ENCODE measurements around the gene GFRA1. TPM values are rescaled to one million over a fixed set of nuclear protein-coding genes. Genes with fewer than 3 reads are reported as not detected.

GFRA1 gene
- total RNA-seq, 1 experiment from 2014 or later = not detected

- no peak for DNase-seq (ENCODE audit: low spot score)
- POLR2A ChIA-PET (ENCODE audit: low non-redundant PET) = no interaction called here
- Histone ChIP-seq H3K27ac (ENCODE audit: low read depth, low read length, poor library complexity, severe bottlenecking) (no peak overlapping the region), H3K36me3 (ENCODE audit: insufficient read depth, low read length, poor library complexity, severe bottlenecking) (no peaks in the 10 kb centered on the region), H3K4me1 (ENCODE audit: insufficient read depth, low read length, poor library complexity, severe bottlenecking) (no peaks in the 10 kb centered on the region), H3K9me3 (ENCODE audit: low read depth, low read length, poor library complexity, severe bottlenecking) (no peaks in the 10 kb centered on the region), H3K27me3 (replicated peaks; ENCODE audit: insufficient read depth, low read depth, low read length, poor library complexity) (peaks cover 83% of the 10 kb centered on the region), H3K4me3 (ENCODE audit: low read depth, low read length, poor library complexity, severe bottlenecking) (no peak overlapping the region)
- CTCF ChIA-PET = no interaction called here
- TF ChIP-seq EZH2 (IDR thresholded peaks at IDR 0.05; ENCODE audit: borderline replicate concordance, low read depth, low read length, poor library complexity, severe bottlenecking) = no peak
- no peak for TF ChIP-seq CTCF (conservative IDR thresholded peaks at IDR 0.05; ENCODE audit: low read depth, low read length)
- intact Hi-C loops (cut with micrococcal nuclease; ENCODE audit: unreplicated experiment) = no loop called here
- BruUV-seq (replicated peaks) = no TSS peak
These were observed 164.9 kb downstream of the GFRA1 start for GRCh38 chr10:116108095-116108494.

- POLR2A ChIA-PET (ENCODE audit: low non-redundant PET) = no interaction called here
- BruUV-seq (replicated peaks) = no TSS peak
- H3K4me1 ChIP-seq (ENCODE audit: insufficient read depth, low read length, poor library complexity, severe bottlenecking) = no peaks in the 10 kb centered on the region
- DNase-seq (ENCODE audit: low spot score) = no peak
- H3K9me3 ChIP-seq (ENCODE audit: low read depth, low read length, poor library complexity, severe bottlenecking) = no peaks in the 10 kb centered on the region
- H3K27me3 ChIP-seq (replicated peaks; ENCODE audit: insufficient read depth, low read depth, low read length, poor library complexity) = peaks cover 72% of the 10 kb centered on the region
- TF ChIP-seq EZH2 (IDR thresholded peaks at IDR 0.05; ENCODE audit: borderline replicate concordance, low read depth, low read length, poor library complexity, severe bottlenecking) = no peak
- no peak for TF ChIP-seq CTCF (conservative IDR thresholded peaks at IDR 0.05; ENCODE audit: low read depth, low read length)
- no peak overlapping the region for H3K4me3 ChIP-seq (ENCODE audit: low read depth, low read length, poor library complexity, severe bottlenecking)
- H3K36me3 ChIP-seq (ENCODE audit: insufficient read depth, low read length, poor library complexity, severe bottlenecking) = no peaks in the 10 kb centered on the region
- intact Hi-C loops (cut with micrococcal nuclease; ENCODE audit: unreplicated experiment) = no loop called here
- H3K27ac ChIP-seq (ENCODE audit: low read depth, low read length, poor library complexity, severe bottlenecking) = no peak overlapping the region
- CTCF ChIA-PET = no interaction called here
These were observed 166.4 kb downstream of the GFRA1 start for GRCh38 chr10:116106611-116107010.

GRCh38 chr10:116105264-116105663, 167.7 kb downstream of the GFRA1 start:
- no TSS peak for BruUV-seq (replicated peaks)
- H3K36me3 ChIP-seq (ENCODE audit: insufficient read depth, low read length, poor library complexity, severe bottlenecking) = no peaks in the 10 kb centered on the region
- H3K4me1 ChIP-seq (ENCODE audit: insufficient read depth, low read length, poor library complexity, severe bottlenecking) = no peaks in the 10 kb centered on the region
- no peak overlapping the region for H3K27ac ChIP-seq (ENCODE audit: low read depth, low read length, poor library complexity, severe bottlenecking)
- H3K4me3 ChIP-seq (ENCODE audit: low read depth, low read length, poor library complexity, severe bottlenecking) = no peak overlapping the region
- TF ChIP-seq EZH2 (IDR thresholded peaks at IDR 0.05; ENCODE audit: borderline replicate concordance, low read depth, low read length, poor library complexity, severe bottlenecking) = no peak
- ChIA-PET POLR2A (ENCODE audit: low non-redundant PET) (no interaction called here), CTCF (no interaction called here)
- H3K27me3 ChIP-seq (replicated peaks; ENCODE audit: insufficient read depth, low read depth, low read length, poor library complexity) = peaks cover 69% of the 10 kb centered on the region
- DNase-seq (ENCODE audit: low spot score) = no peak
- no peaks in the 10 kb centered on the region for H3K9me3 ChIP-seq (ENCODE audit: low read depth, low read length, poor library complexity, severe bottlenecking)
- intact Hi-C loops (cut with micrococcal nuclease; ENCODE audit: unreplicated experiment) = no loop called here

GRCh38 chr10:116104210-116104932, 168.6 kb downstream of the GFRA1 start:
- CTCF ChIA-PET = no interaction called here
- POLR2A ChIA-PET (ENCODE audit: low non-redundant PET) = no interaction called here
- TF ChIP-seq EZH2 (IDR thresholded peaks at IDR 0.05; ENCODE audit: borderline replicate concordance, low read depth, low read length, poor library complexity, severe bottlenecking) = no peak
- TF ChIP-seq CTCF (conservative IDR thresholded peaks at IDR 0.05; ENCODE audit: low read depth, low read length) = no peak
- no peak for DNase-seq (ENCODE audit: low spot score)
- Histone ChIP-seq H3K9me3 (ENCODE audit: low read depth, low read length, poor library complexity, severe bottlenecking) (no peaks in the 10 kb centered on the region), H3K27ac (ENCODE audit: low read depth, low read length, poor library complexity, severe bottlenecking) (no peak overlapping the region), H3K4me1 (ENCODE audit: insufficient read depth, low read length, poor library complexity, severe bottlenecking) (no peaks in the 10 kb centered on the region), H3K27me3 (replicated peaks; ENCODE audit: insufficient read depth, low read depth, low read length, poor library complexity) (peaks cover 73% of the 10 kb centered on the region), H3K36me3 (ENCODE audit: insufficient read depth, low read length, poor library complexity, severe bottlenecking) (no peaks in the 10 kb centered on the region), H3K4me3 (ENCODE audit: low read depth, low read length, poor library complexity, severe bottlenecking) (no peak overlapping the region)
- no TSS peak for BruUV-seq (replicated peaks)
- intact Hi-C loops (cut with micrococcal nuclease; ENCODE audit: unreplicated experiment) = no loop called here

Measured in A673 (cell line).